GM12891 (cell line): ENCODE measurements around the gene NRSN2.
A peak's percentile ranks its signal among the peaks of the same experiment; 100 is the strongest.
"Not testable (repeated sequence)": the region's sequence is repeated elsewhere in the genome, so short reads cannot be mapped to it uniquely, and the experiment has no call there.

Experiments used
- DNase-seq: peaks from one replicate; pipeline ENCODE4 v3.0.0; 2011; ENCODE audit warnings: low spot score; ENCODE audit not compliant: insufficient read length
- FAIRE-seq: peaks from 2 replicates; lab custom pipeline; 2011; peaks lifted over from hg19 to GRCh38; lab: Jason Lieb, UNC
- PAX5 ChIP-seq: IDR thresholded peaks from 2 replicates; pipeline ENCODE4 v1.6.1; 2011; ENCODE audit warnings: low read length, moderate library complexity, mild to moderate bottlenecking; ENCODE audit not compliant: insufficient read depth, severe bottlenecking
- POLR2A ChIP-seq: IDR thresholded peaks from 2 replicates; pipeline ENCODE4 v1.6.1; 2011; ENCODE audit warnings: low read depth, low read length, control low read depth
- POLR2AphosphoS5 ChIP-seq: IDR thresholded peaks from 2 replicates; pipeline ENCODE4 v1.6.1; 2011; ENCODE audit warnings: low read depth, low read length, control low read depth
- POU2F2 ChIP-seq: IDR thresholded peaks from 2 replicates; pipeline ENCODE4 v1.6.1; 2011; ENCODE audit warnings: low read depth, mild to moderate bottlenecking, control low read depth, low read length, moderate library complexity
- SPI1 ChIP-seq: IDR thresholded peaks from 2 replicates; pipeline ENCODE4 v1.6.1; 2011; ENCODE audit warnings: low read depth, low read length, control low read depth
- TAF1 ChIP-seq: IDR thresholded peaks from 2 replicates; pipeline ENCODE4 v1.6.1; 2011; ENCODE audit warnings: low read depth, low read length, control low read depth

The NRSN2 gene

DNA sequence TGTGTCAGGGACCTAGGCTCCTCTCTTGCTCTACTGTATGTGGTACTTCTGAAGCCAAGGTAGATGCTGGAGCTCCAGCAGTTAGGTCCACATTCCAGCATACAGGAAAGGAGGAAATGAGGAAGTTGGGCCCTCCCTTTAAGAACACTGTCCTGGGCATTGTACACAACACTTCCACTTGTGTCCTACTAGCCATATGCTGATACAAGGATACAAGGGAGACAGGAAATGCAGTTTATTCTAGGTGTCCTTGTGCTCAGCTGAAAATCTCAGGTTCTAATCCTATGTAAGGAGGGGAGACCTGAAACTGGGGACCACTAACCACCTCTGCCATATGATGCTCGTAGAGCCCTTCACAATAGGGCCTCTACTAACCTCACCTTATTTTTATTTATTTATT, 37.8 kb downstream of the NRSN2 start:
- no peak for DNase-seq
- FAIRE-seq = peak; percentile 20
- TF ChIP-seq PAX5 (no peak), POLR2AphosphoS5 (no peak), POLR2A (no peak), TAF1 (no peak), POU2F2 (no peak), SPI1 (no peak)

DNA sequence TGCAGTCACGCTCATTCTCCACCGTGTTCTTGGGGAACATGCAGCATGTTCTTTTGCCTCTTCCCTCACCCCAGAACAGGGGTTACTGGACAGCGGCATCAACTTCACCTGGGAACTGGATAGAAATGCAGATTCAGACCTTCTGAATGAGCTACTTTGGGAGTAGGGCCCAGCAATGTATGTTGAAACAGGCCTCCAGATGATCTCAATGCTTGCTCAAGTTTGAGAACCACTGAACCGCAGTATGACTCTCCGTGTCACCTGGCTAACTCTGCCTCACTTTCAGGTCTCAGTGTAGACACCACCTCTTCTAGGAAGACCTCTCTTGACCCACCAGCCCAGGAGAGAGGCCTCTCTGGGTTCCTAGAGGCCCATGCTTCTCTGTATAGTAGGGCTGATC, 38.5 kb downstream of the NRSN2 start:
- no peak for TF ChIP-seq TAF1
- no peak for TF ChIP-seq SPI1
- no peak for TF ChIP-seq POU2F2
- TF ChIP-seq POLR2A = no peak
- TF ChIP-seq PAX5 = no peak
- TF ChIP-seq POLR2AphosphoS5 = no peak
- peak; percentile 20 for FAIRE-seq

DNA sequence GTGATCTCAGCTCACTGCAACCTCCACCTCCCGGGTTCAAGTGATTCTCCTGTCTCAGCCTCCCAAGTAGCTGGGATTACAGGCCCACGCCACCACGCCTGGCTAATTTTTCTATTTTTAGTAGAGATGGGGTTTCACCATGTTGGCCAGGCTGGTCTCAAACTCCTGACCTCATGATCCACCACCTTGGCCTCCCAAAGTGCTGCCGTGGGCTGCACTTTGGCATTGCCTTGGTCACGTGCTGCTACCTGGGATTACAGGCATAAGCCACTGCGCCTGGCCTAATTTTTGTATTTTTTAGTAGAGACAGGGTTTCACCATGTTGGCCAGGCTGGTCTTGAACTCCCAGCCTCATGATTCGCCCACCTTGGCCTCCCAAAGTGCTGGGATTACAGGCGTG, 39.7 kb downstream of the NRSN2 start:
- not testable (repeated sequence) for FAIRE-seq, DNase-seq

More for the DNA sequence above, 38.5 kb downstream of the NRSN2 start:
- no peak for DNase-seq

DNA sequence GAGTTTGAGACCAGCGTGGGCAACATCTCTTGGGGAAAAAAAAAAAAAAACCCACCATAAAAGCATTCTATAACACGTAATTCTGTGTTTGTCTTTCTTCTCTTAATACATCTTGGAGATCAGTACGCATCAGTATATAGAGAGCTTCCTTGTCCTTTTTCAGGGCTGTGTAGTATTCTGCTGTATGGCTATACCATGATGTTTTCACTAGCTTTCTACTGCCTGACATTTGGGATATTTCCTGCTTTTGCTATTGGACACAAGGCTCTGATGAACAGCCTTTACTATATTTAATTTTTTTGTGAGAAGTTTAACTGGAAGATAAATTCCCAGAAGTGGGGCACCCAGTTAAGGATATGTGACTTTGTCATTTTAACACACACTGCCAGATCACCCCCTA, 40.6 kb downstream of the NRSN2 start:
- DNase-seq = no peak
- FAIRE-seq = no peak
- TF ChIP-seq POLR2A (no peak), SPI1 (no peak), POU2F2 (no peak), PAX5 (no peak)

DNA sequence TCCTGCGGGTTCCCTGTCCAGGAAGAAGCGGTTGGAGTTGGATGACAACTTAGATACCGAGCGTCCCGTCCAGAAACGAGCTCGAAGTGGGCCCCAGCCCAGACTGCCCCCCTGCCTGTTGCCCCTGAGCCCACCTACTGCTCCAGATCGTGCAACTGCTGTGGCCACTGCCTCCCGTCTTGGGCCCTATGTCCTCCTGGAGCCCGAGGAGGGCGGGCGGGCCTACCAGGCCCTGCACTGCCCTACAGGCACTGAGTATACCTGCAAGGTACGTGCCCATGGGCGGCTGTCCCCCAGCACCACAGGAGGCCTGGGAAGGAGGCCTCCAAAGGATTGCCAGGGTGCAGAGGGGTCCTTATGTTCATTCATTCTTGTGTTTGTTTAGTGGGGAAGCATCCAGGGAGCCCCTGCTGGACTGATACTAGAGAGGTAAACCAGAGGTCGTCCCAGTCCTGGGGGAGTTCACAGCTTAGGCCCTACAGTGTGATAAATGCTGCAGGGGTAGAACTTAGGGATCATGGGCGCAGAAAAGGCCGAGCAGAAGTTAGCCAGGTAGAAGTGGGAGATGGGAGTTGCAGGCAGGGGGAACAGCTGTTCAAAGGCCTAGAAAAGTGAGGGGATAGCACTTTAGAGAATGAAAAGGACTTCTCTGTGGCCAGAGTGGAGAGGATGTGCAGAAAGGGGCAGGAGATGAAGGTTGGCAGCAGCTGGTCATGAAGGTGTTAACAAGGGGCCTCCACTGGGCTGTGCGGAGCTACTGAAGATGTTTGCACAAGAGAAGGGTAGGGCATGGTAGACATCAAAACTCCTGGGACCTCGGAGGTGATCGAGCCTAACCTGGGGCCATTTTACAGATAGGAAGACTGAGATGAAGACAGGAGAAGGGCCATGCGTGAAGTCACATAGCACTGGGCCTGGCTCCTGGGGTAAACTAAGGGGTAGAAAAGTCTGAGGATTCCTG, 41.4 kb downstream of the NRSN2 start:
- TF ChIP-seq POU2F2 (no peak), SPI1 (no peak), POLR2A (no peak), TAF1 (no peak), PAX5 (no peak), POLR2AphosphoS5 (no peak)
- no peak for FAIRE-seq
- DNase-seq = no peak

DNA sequence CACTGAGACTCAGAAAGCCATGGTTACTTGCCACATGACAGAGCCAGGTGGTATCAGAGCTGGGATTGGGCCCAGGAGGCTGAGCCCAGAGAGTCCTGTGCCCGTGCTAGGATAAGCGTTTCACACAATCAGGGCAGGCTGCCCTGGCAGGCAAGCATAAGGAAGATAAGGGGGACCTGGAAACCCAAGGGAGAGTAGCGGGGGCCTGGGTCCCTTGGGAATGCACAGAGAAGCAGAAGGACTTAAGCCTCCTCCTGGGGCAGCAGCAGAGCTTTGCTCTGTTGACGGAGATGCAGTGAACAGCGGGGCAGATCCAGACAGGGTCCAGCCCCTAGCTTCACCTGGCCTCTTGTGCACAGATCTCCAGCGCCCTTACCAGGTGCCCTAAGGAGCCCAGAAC, 42.3 kb downstream of the NRSN2 start:
- no peak for DNase-seq
- no peak for FAIRE-seq
- TF ChIP-seq SPI1 = no peak
- no peak for TF ChIP-seq POLR2A
- TF ChIP-seq POU2F2 = no peak
- TF ChIP-seq TAF1 = no peak
- no peak for TF ChIP-seq POLR2AphosphoS5
- no peak for TF ChIP-seq PAX5

DNA sequence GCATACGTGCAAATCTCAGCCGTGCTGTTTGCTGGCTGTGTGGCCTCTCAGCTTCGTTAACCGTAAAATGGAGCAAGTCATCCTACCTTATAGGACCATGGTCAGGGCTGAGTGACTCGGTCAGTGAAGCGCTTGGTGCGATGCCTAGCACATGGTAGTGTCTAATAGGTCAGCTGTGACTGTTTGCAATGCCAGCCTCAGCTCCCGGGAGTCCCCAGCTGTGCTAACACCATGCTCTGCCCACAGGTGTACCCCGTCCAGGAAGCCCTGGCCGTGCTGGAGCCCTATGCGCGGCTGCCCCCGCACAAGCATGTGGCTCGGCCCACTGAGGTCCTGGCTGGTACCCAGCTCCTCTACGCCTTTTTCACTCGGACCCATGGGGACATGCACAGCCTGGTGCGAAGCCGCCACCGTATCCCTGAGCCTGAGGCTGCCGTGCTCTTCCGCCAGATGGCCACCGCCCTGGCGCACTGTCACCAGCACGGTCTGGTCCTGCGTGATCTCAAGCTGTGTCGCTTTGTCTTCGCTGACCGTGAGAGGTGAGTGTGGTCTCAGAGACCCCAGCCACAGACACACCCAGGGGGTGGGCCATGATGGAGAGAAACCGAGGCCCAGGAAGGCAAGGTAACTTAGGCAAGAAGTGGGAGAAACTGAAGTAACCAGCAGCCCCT, 44.3 kb downstream of the NRSN2 start:
- TF ChIP-seq POLR2A = no peak
- TF ChIP-seq SPI1 = no peak
- TF ChIP-seq POLR2AphosphoS5 = no peak
- FAIRE-seq = no peak
- no peak for DNase-seq

DNA sequence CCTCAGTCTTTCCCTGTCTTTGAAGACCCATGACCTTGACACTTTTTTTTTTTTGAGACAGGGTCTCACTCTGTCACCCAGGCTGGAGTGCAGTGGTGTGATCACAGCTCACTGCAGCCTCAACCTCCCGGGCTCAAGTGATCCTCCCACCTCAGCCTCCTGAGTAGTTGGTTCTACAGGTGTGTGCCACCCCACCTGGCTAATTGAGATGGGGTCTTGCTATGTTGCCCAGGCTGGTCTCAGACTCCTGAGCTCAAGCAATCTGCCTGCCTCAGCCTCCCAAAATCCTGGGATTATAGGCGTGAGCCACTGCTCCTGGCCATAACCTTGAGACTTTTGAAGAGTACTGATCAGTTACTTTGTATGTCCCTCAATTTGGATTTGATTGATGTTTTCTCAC, 46.4 kb downstream of the NRSN2 start:
- not testable (repeated sequence) for DNase-seq, FAIRE-seq

DNA sequence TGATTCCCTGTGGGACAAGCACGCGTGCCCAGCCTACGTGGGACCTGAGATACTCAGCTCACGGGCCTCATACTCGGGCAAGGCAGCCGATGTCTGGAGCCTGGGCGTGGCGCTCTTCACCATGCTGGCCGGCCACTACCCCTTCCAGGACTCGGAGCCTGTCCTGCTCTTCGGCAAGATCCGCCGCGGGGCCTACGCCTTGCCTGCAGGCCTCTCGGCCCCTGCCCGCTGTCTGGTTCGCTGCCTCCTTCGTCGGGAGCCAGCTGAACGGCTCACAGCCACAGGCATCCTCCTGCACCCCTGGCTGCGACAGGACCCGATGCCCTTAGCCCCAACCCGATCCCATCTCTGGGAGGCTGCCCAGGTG, 49.3 kb downstream of the NRSN2 start:
- no peak for FAIRE-seq
- TF ChIP-seq POLR2A (no peak), TAF1 (no peak), PAX5 (no peak), POU2F2 (no peak), POLR2AphosphoS5 (no peak), SPI1 (no peak)

DNA sequence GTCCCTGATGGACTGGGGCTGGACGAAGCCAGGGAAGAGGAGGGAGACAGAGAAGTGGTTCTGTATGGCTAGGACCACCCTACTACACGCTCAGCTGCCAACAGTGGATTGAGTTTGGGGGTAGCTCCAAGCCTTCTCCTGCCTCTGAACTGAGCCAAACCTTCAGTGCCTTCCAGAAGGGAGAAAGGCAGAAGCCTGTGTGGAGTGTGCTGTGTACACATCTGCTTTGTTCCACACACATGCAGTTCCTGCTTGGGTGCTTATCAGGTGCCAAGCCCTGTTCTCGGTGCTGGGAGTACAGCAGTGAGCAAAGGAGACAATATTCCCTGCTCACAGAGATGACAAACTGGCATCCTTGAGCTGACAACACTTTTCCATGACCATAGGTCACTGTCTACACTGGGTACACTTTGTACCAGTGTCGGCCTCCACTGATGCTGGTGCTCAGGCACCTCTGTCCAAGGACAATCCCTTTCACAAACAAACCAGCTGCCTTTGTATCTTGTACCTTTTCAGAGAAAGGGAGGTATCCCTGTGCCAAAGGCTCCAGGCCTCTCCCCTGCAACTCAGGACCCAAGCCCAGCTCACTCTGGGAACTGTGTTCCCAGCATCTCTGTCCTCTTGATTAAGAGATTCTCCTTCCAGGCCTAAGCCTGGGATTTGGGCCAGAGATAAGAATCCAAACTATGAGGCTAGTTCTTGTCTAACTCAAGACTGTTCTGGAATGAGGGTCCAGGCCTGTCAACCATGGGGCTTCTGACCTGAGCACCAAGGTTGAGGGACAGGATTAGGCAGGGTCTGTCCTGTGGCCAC, 49.9 kb downstream of the NRSN2 start:
- TF ChIP-seq PAX5 (no peak), POLR2AphosphoS5 (no peak), POU2F2 (no peak), TAF1 (no peak), POLR2A (no peak), SPI1 (no peak)
- DNase-seq (no peak), FAIRE-seq (no peak)

More for the DNA sequence above, 49.3 kb downstream of the NRSN2 start:
- no peak for DNase-seq
